OCI-LY7 (cell line): ENCODE data around the gene FOXP3.

Experiments used
- CTCF ChIP-seq: fragments of 200-600 bp; sonication (generic); conservative IDR thresholded peaks from 2 replicates; pipeline ENCODE4 v1.5.1; 2014; ENCODE audit warnings: mild to moderate bottlenecking, antibody characterized with exemption, low read length, moderate library complexity, mixed read lengths
- EZH2phosphoT487 ChIP-seq: fragments of 200-600 bp; sonication (generic); IDR thresholded peaks from 2 replicates; pipeline ENCODE4 v1.6.1; 2018; ENCODE audit warnings: low read depth, borderline replicate concordance, mild to moderate bottlenecking, mixed run types, antibody characterized with exemption, low read length, moderate library complexity, mixed read lengths

DNA sequence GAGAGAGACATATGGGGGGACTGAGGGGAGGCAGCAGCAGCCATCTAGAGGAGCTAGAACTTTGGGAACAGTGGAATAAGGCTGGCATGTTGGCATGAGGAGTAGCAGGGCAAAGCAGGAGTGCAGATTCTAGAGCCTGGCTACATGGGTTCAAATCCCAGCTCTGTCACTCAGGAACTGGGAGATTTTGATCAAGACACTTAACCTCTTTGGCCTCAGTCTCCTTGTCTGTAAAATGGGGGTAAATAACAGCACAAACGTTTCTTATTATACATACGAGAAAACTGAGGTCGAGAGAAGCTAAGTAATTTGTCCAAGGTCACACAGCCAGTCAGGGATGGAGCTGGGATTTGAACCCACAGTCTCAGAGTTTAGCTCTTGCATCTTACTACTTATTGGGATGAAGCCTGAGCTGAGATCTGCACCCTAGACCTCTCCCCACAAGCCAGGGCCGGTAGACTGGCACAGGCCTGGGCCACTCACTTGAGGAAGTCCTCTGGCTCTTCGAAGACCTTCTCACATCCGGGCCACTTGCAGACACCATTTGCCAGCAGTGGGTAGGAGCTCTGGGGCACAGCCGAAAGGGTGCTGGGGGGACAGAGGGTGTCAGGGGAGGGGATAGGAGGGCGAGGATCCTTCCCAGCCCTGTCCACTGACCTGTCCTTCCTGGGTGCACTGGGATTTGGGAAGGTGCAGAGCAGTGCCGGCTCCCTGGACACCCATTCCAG, 8.1 kb downstream of the FOXP3 start:
- TF ChIP-seq CTCF, result no peak
- TF ChIP-seq EZH2phosphoT487, result no peak
